A673 (cell line): ENCODE results near the gene RPGR. TPM values are rescaled to one million over a fixed set of nuclear protein-coding genes. Genes with fewer than 3 reads are reported as not detected.

Experiments used
- Bru-seq: library from RNA; stranded (reverse); fragments of 400-500 nt; gene quantifications from one replicate; lab custom pipeline; 2021; lab: Mats Ljungman, UMichigan
- BruChase-seq, 2 experiments: library from RNA; stranded (reverse); fragments of 400-500 nt; gene quantifications; one replicate each; lab custom pipeline; 2021; lab: Mats Ljungman, UMichigan
- BruUV-seq: library from RNA; stranded (reverse); fragments of 400-500 nt; replicated peaks from 2 replicates; lab custom pipeline; 2021; lab: Mats Ljungman, UMichigan
- CTCF ChIA-PET: fragments of 300-600 bp; sonication (Branson Sonifier 250); formaldehyde crosslinking; loops from one replicate; lab custom pipeline; 2022; ENCODE audit warnings: antibody characterized with exemption; lab: Charles Lee
- POLR2A ChIA-PET: fragments of 300-600 bp; sonication (Branson Sonifier 250); formaldehyde crosslinking; loops from one replicate; lab custom pipeline; 2022; ENCODE audit warnings: antibody characterized with exemption; ENCODE audit not compliant: low non-redundant PET; lab: Charles Lee
- DNase-seq: peaks from one replicate; pipeline ENCODE4 v3.0.0-alpha.2; 2015; ENCODE audit warnings: low spot score
- H3K27ac ChIP-seq: fragments of 200-600 bp; sonication (generic); 2 replicates; pipeline ENCODE4 v1.5.1; 2016; ENCODE audit warnings: mixed run types, low read depth, mild to moderate bottlenecking, mixed read lengths, antibody characterized with exemption, low read length; ENCODE audit not compliant: poor library complexity, severe bottlenecking
- H3K27me3 ChIP-seq: fragments of 200-600 bp; sonication (generic); replicated peaks from 2 replicates; pipeline ENCODE4 v1.6.1; 2017; ENCODE audit warnings: mixed run types, low read depth, mild to moderate bottlenecking, mixed read lengths, antibody characterized with exemption, low read length; ENCODE audit not compliant: insufficient read depth, poor library complexity
- H3K36me3 ChIP-seq: fragments of 200-600 bp; sonication (generic); 2 replicates; pipeline ENCODE4 v1.6.1; 2016; ENCODE audit warnings: mixed run types, mild to moderate bottlenecking, mixed read lengths, antibody characterized with exemption, low read length; ENCODE audit not compliant: insufficient read depth, poor library complexity, severe bottlenecking
- H3K4me1 ChIP-seq: fragments of 200-600 bp; sonication (generic); 2 replicates; pipeline ENCODE4 v1.6.1; 2017; ENCODE audit warnings: mixed run types, mild to moderate bottlenecking, mixed read lengths, antibody characterized with exemption, low read length; ENCODE audit not compliant: insufficient read depth, poor library complexity, severe bottlenecking
- H3K4me3 ChIP-seq: fragments of 200-600 bp; sonication (generic); 2 replicates; pipeline ENCODE4 v1.5.1; 2016; ENCODE audit warnings: low read depth, mixed run types, mild to moderate bottlenecking, mixed read lengths, low read length; ENCODE audit not compliant: poor library complexity, severe bottlenecking
- H3K9me3 ChIP-seq: fragments of 200-600 bp; sonication (generic); 2 replicates; pipeline ENCODE4 v1.6.1; 2016; ENCODE audit warnings: mixed run types, low read depth, mild to moderate bottlenecking, mixed read lengths, antibody characterized with exemption, low read length; ENCODE audit not compliant: poor library complexity, severe bottlenecking
- EZH2 ChIP-seq: fragments of 200-600 bp; sonication (generic); IDR thresholded peaks from 2 replicates; pipeline ENCODE4 v1.6.1; 2017; ENCODE audit warnings: borderline replicate concordance, low read depth, mild to moderate bottlenecking, mixed read lengths, antibody characterized with exemption, low read length; ENCODE audit not compliant: poor library complexity, severe bottlenecking
- intact Hi-C: fragments of 100-400 bp; cut with micrococcal nuclease; formaldehyde crosslinking; loops from one replicate; pipeline ENCODE4 v1.10.0; 2022; ENCODE audit not compliant: unreplicated experiment
- long read RNA-seq: library from polyadenylated mRNA; stranded (forward); transcript quantifications from one replicate; pipeline ENCODE4 v2.0.0, GENCODE V29; 2022
- total RNA-seq: library from RNA; stranded (reverse); gene quantifications from 2 replicates; pipeline ENCODE4 v1.2.3, GENCODE V29; 2021
- TF ChIP-seq, protein P1 (sequence below): fragments of 300-800, 200-600 bp; sonication (generic); conservative IDR thresholded peaks from 2 replicates; pipeline ENCODE4 v1.5.1; 2017; ENCODE audit warnings: low read depth, mild to moderate bottlenecking, antibody characterized with exemption, low read length, moderate library complexity, mixed read lengths

The RPGR gene, protein sequence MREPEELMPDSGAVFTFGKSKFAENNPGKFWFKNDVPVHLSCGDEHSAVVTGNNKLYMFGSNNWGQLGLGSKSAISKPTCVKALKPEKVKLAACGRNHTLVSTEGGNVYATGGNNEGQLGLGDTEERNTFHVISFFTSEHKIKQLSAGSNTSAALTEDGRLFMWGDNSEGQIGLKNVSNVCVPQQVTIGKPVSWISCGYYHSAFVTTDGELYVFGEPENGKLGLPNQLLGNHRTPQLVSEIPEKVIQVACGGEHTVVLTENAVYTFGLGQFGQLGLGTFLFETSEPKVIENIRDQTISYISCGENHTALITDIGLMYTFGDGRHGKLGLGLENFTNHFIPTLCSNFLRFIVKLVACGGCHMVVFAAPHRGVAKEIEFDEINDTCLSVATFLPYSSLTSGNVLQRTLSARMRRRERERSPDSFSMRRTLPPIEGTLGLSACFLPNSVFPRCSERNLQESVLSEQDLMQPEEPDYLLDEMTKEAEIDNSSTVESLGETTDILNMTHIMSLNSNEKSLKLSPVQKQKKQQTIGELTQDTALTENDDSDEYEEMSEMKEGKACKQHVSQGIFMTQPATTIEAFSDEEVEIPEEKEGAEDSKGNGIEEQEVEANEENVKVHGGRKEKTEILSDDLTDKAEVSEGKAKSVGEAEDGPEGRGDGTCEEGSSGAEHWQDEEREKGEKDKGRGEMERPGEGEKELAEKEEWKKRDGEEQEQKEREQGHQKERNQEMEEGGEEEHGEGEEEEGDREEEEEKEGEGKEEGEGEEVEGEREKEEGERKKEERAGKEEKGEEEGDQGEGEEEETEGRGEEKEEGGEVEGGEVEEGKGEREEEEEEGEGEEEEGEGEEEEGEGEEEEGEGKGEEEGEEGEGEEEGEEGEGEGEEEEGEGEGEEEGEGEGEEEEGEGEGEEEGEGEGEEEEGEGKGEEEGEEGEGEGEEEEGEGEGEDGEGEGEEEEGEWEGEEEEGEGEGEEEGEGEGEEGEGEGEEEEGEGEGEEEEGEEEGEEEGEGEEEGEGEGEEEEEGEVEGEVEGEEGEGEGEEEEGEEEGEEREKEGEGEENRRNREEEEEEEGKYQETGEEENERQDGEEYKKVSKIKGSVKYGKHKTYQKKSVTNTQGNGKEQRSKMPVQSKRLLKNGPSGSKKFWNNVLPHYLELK
- total RNA-seq, result 12.3 and 15.1 TPM in 2 replicates
- Bru-seq, nascent RNA, result percentile 63 among the genes with signal in this experiment
- BruChase-seq, experiment 1, labeled RNA remaining after a 2-hour chase, result percentile 69 among the genes with signal in this experiment
- BruChase-seq, experiment 2, labeled RNA remaining after a 6-hour chase, result percentile 58 among the genes with signal in this experiment
- long read RNA-seq, partial matches to known transcripts, result 2 of 10 reads
- long read RNA-seq, other reads (novel, unspliced or antisense), result 5 of 10 reads

DNA sequence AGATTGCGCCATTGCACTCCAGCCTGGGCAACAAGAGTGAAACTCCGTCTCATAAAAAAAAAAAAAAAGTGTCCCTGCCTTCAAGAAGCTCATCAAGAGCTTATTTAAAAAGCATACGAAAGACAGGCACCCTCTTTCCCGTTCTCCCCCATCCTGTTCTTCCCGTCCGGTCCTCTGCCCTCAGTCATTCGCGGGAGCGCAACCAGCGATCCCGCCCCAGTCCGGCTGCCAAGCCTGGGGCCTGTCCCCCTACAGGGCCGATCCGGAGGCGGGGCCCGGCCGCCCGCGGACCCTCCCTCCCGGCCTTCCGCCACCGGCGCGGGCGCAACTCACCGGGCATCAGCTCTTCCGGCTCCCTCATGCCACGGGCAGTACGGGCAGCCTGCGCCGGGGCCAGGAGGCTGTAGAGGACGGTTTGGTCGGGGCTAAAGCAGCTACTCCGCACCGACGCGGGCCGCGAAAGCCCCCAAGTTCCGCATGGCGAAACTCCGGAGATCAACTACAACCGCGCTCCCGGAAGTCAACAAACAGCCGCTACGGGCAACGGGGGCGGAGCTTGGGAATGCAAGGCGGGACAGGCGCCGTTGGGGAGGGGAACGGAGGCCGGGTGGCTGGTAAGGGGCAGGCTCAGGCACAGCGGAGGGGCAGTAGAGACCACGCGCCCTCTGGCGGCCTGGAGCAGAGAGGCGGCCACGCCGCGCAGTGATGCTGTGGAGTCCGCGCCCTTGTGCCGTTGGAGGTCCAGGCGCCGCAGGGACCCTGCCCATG lies at the start of gene RPGR:
Gene RPGR (minus strand): TSS at position 503 of the 768 bp plus-strand sequence. CDS start 142 bp downstream, at position 361.
- H3K9me3 ChIP-seq, result no peaks in the 10 kb centered on the region
- no peaks in the 10 kb centered on the region for H3K36me3 ChIP-seq
- CTCF ChIA-PET, result interaction anchor here (0.6 to 1.5 kb wide), 5 partner anchors 12 to 67 kb away, joined by 3 to 7 read pairs (median 3); no protein-coding TSS in a partner anchor
- H3K4me1 ChIP-seq, result no peaks in the 10 kb centered on the region
- H3K27me3 ChIP-seq, result no peaks in the 10 kb centered on the region
- peak; percentile 93 for DNase-seq
- H3K4me3 ChIP-seq, result peak within 1 kb of the TSS; percentile 73
- POLR2A ChIA-PET, result no interaction called here
- TF ChIP-seq EZH2, result no peak
- TF ChIP-seq, protein P1, sequence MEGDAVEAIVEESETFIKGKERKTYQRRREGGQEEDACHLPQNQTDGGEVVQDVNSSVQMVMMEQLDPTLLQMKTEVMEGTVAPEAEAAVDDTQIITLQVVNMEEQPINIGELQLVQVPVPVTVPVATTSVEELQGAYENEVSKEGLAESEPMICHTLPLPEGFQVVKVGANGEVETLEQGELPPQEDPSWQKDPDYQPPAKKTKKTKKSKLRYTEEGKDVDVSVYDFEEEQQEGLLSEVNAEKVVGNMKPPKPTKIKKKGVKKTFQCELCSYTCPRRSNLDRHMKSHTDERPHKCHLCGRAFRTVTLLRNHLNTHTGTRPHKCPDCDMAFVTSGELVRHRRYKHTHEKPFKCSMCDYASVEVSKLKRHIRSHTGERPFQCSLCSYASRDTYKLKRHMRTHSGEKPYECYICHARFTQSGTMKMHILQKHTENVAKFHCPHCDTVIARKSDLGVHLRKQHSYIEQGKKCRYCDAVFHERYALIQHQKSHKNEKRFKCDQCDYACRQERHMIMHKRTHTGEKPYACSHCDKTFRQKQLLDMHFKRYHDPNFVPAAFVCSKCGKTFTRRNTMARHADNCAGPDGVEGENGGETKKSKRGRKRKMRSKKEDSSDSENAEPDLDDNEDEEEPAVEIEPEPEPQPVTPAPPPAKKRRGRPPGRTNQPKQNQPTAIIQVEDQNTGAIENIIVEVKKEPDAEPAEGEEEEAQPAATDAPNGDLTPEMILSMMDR, result peak; percentile 86
- intact Hi-C loops, result loop anchor here (5.0 kb wide), 1 partner anchor 65 kb away; no protein-coding TSS in a partner anchor
- peak within 1 kb of the TSS; percentile 47 for H3K27ac ChIP-seq
- BruUV-seq, result no TSS peak

DNA sequence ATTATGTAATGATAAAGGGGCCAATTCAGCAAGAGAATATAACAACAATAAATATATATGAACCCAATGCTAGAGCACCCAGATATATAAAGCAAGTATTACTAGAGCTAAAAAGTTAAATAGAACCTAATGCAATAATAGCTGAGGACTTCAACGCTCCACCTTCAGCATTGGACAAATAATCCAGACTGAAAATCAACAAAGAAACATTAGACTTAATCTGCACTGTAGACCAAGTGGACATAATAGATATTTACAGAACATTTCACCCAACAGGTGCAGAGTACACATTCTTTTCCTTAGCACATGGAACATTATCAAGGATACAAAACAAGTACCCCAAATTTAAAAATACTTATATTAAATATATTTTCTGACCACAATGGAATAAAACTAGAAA lies 49.4 kb upstream of the RPGR start:
- no peak for DNase-seq
- POLR2A ChIA-PET, result no interaction called here
- H3K9me3 ChIP-seq, result no peaks in the 10 kb centered on the region
- H3K36me3 ChIP-seq, result no peaks in the 10 kb centered on the region
- CTCF ChIA-PET, result no interaction called here
- H3K27ac ChIP-seq, result no peak overlapping the region
- intact Hi-C loops, result loop anchor here (10.0 kb wide), 1 partner anchor 278 kb away; no protein-coding TSS in a partner anchor
- TF ChIP-seq EZH2, result no peak
- TF ChIP-seq, protein P1, result no peak
- no peak overlapping the region for H3K4me3 ChIP-seq
- no peaks in the 10 kb centered on the region for H3K4me1 ChIP-seq
- no TSS peak for BruUV-seq
- peaks cover 6% of the 10 kb centered on the region for H3K27me3 ChIP-seq
